HG03108 (cell line): ENCODE measurements around the gene LDLRAD3.

Experiments used
- ATAC-seq: cut with Tn5 transposase; IDR thresholded peaks from one replicate; pipeline ENCODE4 v1.9.1; 2021; ENCODE audit warnings: moderate library complexity; ENCODE audit not compliant: unreplicated experiment

The LDLRAD3 gene

GRCh38 chr11:36264011-36264972 is 320.4 kb downstream of the LDLRAD3 start:
- no peak for ATAC-seq

DNA sequence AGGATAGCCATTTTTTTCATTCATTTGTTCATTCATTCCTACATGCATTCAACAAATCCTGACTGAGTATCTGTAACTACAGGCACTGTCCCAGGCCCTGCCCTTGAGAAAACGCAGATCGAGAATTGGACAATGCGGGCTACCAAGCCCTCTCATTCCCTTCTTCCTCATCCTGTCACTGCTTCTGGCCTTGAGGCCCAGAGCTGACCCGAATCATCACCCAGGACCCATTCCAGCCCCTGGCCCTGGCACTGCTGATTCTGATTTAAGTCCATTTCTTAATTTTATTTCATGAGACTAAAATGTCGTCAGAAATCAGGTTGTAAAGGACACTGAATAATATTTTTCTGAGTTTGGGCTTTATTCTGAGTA is 321.1 kb downstream of the LDLRAD3 start:
- ATAC-seq, result no peak

DNA sequence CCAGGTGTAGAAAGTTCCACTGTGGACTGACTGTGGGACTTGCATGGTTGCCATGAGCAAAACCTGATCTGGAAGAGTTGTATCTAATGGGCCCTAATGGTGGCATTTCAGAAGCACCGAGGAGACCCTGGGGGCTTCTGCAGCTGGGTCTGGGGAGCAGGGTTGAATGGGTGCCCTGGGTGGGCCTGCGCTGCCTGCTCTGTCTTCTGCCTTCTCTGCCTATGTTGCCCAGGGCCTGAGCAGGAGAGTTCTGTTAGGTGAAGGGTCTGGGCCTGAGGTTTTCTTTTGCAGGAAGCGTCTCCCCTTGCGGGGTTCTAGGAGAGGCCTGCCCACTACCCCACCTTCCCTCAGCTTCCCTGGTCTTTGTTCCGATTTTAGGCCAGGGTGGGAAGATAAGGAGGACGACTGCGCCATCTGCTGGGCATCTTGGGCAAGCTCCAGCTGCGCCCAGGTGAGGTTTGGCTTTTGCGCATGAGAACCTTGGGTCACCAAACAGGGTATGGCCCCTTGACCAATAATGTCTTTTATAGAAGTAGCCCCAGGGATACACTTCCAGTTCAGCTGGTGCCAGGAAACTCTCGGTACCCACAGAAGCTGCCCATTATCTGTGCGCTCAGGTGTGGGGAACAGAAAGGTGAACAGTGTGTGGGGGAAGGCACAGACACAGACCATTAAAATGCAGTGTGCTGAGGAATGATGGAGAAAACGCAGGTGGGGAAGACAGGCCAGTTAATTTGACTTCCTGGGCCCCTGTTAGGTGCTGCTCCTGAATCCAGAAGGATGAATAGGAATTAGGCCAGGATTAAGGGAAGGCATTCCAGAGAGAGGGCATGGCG is 322.1 kb downstream of the LDLRAD3 start:
- peak; percentile 58 for ATAC-seq

GRCh38 chr11:36266767-36267166 is 322.9 kb downstream of the LDLRAD3 start:
- no peak for ATAC-seq

- no peak for ATAC-seq
Observed at GRCh38 chr11:36268337-36268985, 324.6 kb downstream of the LDLRAD3 start.

DNA sequence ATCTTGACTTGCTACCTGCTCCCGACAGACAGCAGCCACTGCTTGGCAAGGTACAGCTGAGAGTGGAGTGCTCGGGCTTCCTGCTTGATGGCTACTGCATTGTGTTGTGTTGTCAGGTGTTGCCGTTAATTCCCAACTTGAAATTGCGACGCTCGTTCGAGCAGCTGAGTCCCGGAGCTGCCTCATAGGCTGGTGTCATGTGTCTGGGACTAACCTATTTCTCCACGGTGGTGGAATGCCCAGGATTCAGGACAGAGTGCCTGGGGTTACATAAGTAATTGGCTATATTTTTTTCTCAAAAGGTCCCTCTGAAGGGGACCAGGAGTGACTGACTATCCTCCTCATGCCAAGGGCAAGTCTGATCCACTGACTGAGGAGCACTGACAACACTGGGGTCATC is 326.8 kb downstream of the LDLRAD3 start:
- no peak for ATAC-seq

- no peak for ATAC-seq
Observed at GRCh38 chr11:36271794-36272407, 328.0 kb downstream of the LDLRAD3 start.

DNA sequence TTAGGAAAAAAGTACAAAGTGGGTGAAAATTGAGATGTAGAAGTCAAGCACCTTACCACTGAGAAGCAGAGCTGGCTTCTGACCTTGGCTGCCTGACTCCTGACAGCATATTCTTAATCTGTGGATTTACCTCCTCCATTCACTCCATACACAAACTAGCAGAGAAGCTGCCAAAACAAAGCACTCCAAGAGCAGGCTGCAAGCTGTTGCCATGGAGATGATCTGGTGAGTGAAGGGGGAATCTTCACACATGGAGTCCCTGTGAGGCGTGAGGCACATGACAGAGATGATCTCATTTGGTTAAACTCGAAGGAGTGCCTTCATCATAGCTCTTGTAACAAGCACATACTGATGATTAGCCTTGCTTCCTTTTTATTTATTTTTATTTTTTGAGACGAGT is 329.2 kb downstream of the LDLRAD3 start:
- ATAC-seq, result no peak

- ATAC-seq, result no peak
Observed at GRCh38 chr11:36274414-36274813, 330.6 kb downstream of the LDLRAD3 start.

DNA sequence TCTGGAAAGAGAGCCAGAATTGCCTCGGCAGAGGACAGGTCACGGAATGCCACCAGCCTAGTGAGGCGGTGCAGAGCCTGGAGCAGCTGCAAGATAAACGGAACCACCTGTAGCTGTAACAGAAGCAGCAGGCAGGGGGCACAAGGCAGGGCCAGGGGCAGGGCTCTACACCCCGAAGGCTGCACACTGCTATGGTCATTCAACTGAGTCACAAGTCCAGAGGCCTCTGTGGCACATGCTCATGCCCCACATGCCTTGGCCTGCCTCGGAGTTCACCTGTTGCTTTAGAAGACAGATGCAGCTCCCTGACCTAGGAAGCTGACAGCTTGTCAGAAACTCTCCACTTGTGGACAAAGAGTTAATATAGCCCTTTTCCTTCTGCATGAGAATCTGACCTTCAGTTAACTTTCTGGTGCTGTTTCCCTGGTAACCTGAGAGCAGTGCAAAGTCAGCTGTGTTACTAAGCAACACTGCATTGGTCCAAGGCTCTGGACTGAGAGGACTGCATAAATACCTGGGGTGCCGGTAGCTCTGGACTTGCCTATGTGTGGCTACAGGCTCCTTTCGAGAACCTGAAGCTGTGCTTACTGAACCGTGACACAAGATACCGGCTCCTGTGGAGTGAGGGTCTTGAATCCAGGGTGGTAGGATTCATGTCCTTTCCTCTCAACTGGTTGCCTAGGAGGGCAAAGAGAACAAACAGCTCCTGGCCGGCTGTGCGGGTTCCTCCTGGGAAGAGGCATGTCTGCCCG is 334.8 kb downstream of the LDLRAD3 start:
- no peak for ATAC-seq

- no peak for ATAC-seq
Observed at GRCh38 chr11:36280531-36280930, 336.7 kb downstream of the LDLRAD3 start.
